Keratinocyte (primary cell): ENCODE data around the gene MYOZ3. TPM values are rescaled to one million over a fixed set of nuclear protein-coding genes. Genes with fewer than 3 reads are reported as not detected.

ENCODE experiments used
- DNase-seq: peaks from one replicate; pipeline ENCODE4 v3.0.0-alpha.2; 2011; ENCODE audit warnings: low read depth, missing footprints, low spot score
- FAIRE-seq: peaks from 2 replicates; lab custom pipeline; 2011; peaks lifted over from hg19 to GRCh38; lab: Jason Lieb, UNC
- H2AFZ ChIP-seq: 2 replicates; pipeline ENCODE4 v1.6.0; 2012; ENCODE audit warnings: low read length, control low read depth, inconsistent platforms; ENCODE audit not compliant: control insufficient read depth
- H3K27ac ChIP-seq: 2 replicates; pipeline ENCODE4 v1.5.1; 2011; ENCODE audit warnings: low read length; ENCODE audit not compliant: control insufficient read depth, insufficient read depth
- H3K27me3 ChIP-seq: 3 replicates; pipeline ENCODE4 v1.6.0; 2011; ENCODE audit warnings: low read length; ENCODE audit not compliant: control insufficient read depth, insufficient read depth; ENCODE audit errors: extremely low read depth
- H3K36me3 ChIP-seq, 2 experiments: 2 replicates in 1 of 2; 3 replicates in 1 of 2; pipeline ENCODE4 v1.5.1; 2011; ENCODE audit warnings: low read length in 2 of 2, mild to moderate bottlenecking in 1 of 2; ENCODE audit not compliant: control insufficient read depth in 2 of 2, insufficient read depth in 2 of 2; ENCODE audit errors: extremely low read depth in 1 of 2
- H3K4me1 ChIP-seq: 3 replicates; pipeline ENCODE4 v1.5.1; 2011; ENCODE audit warnings: low read length; ENCODE audit not compliant: control insufficient read depth, insufficient read depth; ENCODE audit errors: extremely low read depth
- H3K4me2 ChIP-seq: 3 replicates; pipeline ENCODE4 v1.6.0; 2011; ENCODE audit warnings: low read depth, low read length; ENCODE audit not compliant: control insufficient read depth, insufficient read depth; ENCODE audit errors: extremely low read depth
- H3K4me3 ChIP-seq, 3 experiments: fragments of 200-600 bp in 1 of 3; sonication (generic) in 1 of 3; 2 replicates in 2 of 3; 3 replicates in 1 of 3; pipeline ENCODE4 v1.5.1; 2011 to 2016; ENCODE audit warnings: low read length in 3 of 3, mild to moderate bottlenecking in 3 of 3, control low read depth in 2 of 3, inconsistent platforms in 1 of 3, low read depth in 1 of 3, mixed read lengths in 1 of 3, mixed run types in 1 of 3, moderate library complexity in 1 of 3; ENCODE audit not compliant: control insufficient read depth in 2 of 3, insufficient read depth in 2 of 3; ENCODE audit errors: extremely low read depth in 1 of 3
- H3K79me2 ChIP-seq: 2 replicates; pipeline ENCODE4 v1.6.0; 2012; ENCODE audit warnings: low read length; ENCODE audit not compliant: control insufficient read depth, insufficient read depth
- H3K9ac ChIP-seq: 3 replicates; pipeline ENCODE4 v1.6.0; 2011; ENCODE audit warnings: low read length; ENCODE audit not compliant: control insufficient read depth, insufficient read depth; ENCODE audit errors: extremely low read depth
- H3K9me1 ChIP-seq: 3 replicates; pipeline ENCODE4 v1.6.0; 2011; ENCODE audit warnings: low read length; ENCODE audit not compliant: control insufficient read depth, insufficient read depth; ENCODE audit errors: extremely low read depth
- H3K9me3 ChIP-seq: 2 replicates; pipeline ENCODE4 v1.5.1; 2012; ENCODE audit warnings: low read depth, low read length; ENCODE audit not compliant: control insufficient read depth
- H4K20me1 ChIP-seq: 3 replicates; pipeline ENCODE4 v1.6.0; 2011; ENCODE audit warnings: low read length; ENCODE audit not compliant: control insufficient read depth, insufficient read depth; ENCODE audit errors: extremely low read depth
- EZH2 ChIP-seq: IDR thresholded peaks from one replicate; pipeline ENCODE4 v1.6.1; 2012; ENCODE audit warnings: inconsistent platforms, mild to moderate bottlenecking, low read length, moderate library complexity
- dilution Hi-C: fragments of 300-500 bp; cut with MboI; formaldehyde crosslinking; loops from one replicate; pipeline ENCODE4 v1.7.0; 2020; ENCODE audit warnings: low sequenced_read_pairs; ENCODE audit not compliant: extremely low pct_ligation_motif_present
- polyA plus RNA-seq, 5 experiments: library from polyadenylated mRNA; depleted of rRNA in 3 of 5; stranded (reverse) in 3 of 5; stranded (forward) in 1 of 5; unstranded in 1 of 5; fragments of >200 nt; gene quantifications; 1 replicate in 1 of 5; 2 replicates in 3 of 5; 3 replicates in 1 of 5; pipeline versions ENCODE4 v1.2.1 to v1.2.3, GENCODE V29; 2011 to 2012; ENCODE audit warnings: missing spikeins in 2 of 5, low read depth in 1 of 5, low replicate concordance in 1 of 5
- TF ChIP-seq, protein P1 (sequence below), 3 experiments: IDR thresholded peaks in 1 of 3; conservative IDR thresholded peaks in 1 of 3; optimal IDR thresholded peaks in 1 of 3; 2 replicates in 2 of 3; 3 replicates in 1 of 3; pipeline versions ENCODE3 to v1.5.1; 2011; ENCODE audit warnings: low read length in 3 of 3, mild to moderate bottlenecking in 3 of 3, moderate library complexity in 2 of 3, control low read depth in 1 of 3, inconsistent platforms in 1 of 3; ENCODE audit not compliant: insufficient read depth in 2 of 3; ENCODE audit errors: extremely low read depth in 1 of 3

MYOZ3 gene
- polyA plus RNA-seq, 1 donor (not counting 4 experiments of a cell fraction or from before 2014, with no cell fraction given): 0.03 TPM

DNA sequence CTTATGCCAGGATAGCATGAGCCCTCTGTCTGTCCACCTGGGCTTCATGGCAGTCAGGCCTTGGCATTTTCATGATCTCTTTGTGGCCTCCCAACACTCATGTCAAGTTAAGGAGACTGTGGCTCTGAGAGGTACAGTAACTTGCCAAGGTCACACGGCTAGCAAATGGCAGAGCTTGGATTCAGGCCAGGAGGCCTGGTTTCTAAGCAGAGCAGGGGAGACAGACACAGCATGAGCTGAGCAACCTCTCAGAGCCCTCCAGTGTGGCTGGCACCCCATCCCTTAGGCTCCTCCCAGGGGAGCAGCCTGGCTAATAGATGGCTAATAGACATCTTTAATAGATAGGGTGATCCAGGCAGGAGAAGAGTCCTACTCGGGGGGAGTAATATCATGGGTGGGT lies 16.5 kb upstream of the MYOZ3 start:
- DNase-seq (no peak), FAIRE-seq (no peak)
- no peak overlapping the region for H3K9ac ChIP-seq
- H3K27me3 ChIP-seq: no peaks in the 10 kb centered on the region
- dilution Hi-C loops: no loop called here
- H3K27ac ChIP-seq: no peak overlapping the region
- no peak overlapping the region for H3K4me2 ChIP-seq
- no peaks in the 10 kb centered on the region for H3K9me3 ChIP-seq
- TF ChIP-seq, protein P1, sequence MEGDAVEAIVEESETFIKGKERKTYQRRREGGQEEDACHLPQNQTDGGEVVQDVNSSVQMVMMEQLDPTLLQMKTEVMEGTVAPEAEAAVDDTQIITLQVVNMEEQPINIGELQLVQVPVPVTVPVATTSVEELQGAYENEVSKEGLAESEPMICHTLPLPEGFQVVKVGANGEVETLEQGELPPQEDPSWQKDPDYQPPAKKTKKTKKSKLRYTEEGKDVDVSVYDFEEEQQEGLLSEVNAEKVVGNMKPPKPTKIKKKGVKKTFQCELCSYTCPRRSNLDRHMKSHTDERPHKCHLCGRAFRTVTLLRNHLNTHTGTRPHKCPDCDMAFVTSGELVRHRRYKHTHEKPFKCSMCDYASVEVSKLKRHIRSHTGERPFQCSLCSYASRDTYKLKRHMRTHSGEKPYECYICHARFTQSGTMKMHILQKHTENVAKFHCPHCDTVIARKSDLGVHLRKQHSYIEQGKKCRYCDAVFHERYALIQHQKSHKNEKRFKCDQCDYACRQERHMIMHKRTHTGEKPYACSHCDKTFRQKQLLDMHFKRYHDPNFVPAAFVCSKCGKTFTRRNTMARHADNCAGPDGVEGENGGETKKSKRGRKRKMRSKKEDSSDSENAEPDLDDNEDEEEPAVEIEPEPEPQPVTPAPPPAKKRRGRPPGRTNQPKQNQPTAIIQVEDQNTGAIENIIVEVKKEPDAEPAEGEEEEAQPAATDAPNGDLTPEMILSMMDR (optimal IDR thresholded peaks at IDR 0.05 in 1 of 3, IDR thresholded peaks at IDR 0.05 in 1 of 3, conservative IDR thresholded peaks at IDR 0.05 in 1 of 3; ENCODE audit: extremely low read depth in 1 of 3, insufficient read depth in 2 of 3, low read length in 3 of 3): no peak
- no peak for TF ChIP-seq EZH2
- H3K4me1 ChIP-seq: peaks cover 55% of the 10 kb centered on the region
- no peaks in the 10 kb centered on the region for H3K79me2 ChIP-seq
- H3K9me1 ChIP-seq: no peaks in the 10 kb centered on the region
- H2AFZ ChIP-seq: no peak overlapping the region
- peaks cover 2 to 5% of the 10 kb centered on the region in 2 experiments for H3K36me3 ChIP-seq
- no peaks in the 10 kb centered on the region for H4K20me1 ChIP-seq
- no peak overlapping the region for H3K4me3 ChIP-seq

DNA sequence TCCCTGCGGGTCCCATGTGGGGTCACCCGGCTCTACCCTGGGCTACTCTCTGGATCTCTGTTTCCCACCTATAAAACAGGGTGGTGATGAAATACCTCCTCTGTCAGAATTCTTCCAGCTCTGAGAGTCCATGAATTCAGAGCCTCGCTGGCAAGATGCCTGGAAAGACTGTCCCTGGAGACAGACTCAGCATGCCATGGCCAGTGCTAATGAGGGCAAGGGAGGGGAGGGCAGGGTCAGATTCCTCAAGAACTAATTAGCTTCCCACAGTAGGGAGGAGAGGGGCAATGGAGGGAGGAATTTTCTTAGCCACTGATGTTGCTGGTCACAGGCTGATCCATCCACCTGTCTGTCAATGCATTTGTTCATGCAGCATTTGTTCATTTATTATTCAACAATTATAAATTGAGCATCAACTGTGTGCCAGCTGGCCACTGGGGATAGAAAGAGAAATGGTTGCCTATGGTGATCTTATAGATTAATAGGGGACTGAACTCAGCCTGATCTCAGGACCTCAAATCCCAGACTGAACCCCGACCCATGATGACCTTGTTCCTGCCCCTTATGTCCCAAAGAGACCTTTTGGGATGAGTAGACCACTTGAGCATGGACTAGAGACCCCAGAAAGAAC lies 15.9 kb upstream of the MYOZ3 start:
- Histone ChIP-seq H3K79me2 (no peaks in the 10 kb centered on the region), H3K4me1 (peaks cover 48% of the 10 kb centered on the region), H3K9me3 (no peaks in the 10 kb centered on the region), H3K27me3 (no peaks in the 10 kb centered on the region), H4K20me1 (no peaks in the 10 kb centered on the region), H3K4me2 (no peak overlapping the region), H3K36me3 (peaks cover 2 to 5% of the 10 kb centered on the region in 2 experiments), H3K9me1 (no peaks in the 10 kb centered on the region), H3K4me3 (no peak overlapping the region), H3K27ac (no peak overlapping the region), H3K9ac (no peak overlapping the region), H2AFZ (no peak overlapping the region)
- no peak for DNase-seq
- TF ChIP-seq, protein P1 (optimal IDR thresholded peaks at IDR 0.05 in 1 of 3, IDR thresholded peaks at IDR 0.05 in 1 of 3, conservative IDR thresholded peaks at IDR 0.05 in 1 of 3; ENCODE audit: extremely low read depth in 1 of 3, insufficient read depth in 2 of 3, low read length in 3 of 3): no peak
- no peak for TF ChIP-seq EZH2
- no peak for FAIRE-seq
- dilution Hi-C loops: no loop called here
